ENCODE measurements around the gene FXYD7. TPM values are rescaled to one million over a fixed set of nuclear protein-coding genes. Genes with fewer than 3 reads are reported as not detected.

The FXYD7 gene
- total and polyA plus RNA-seq, 2 of the 13 experiments (the other 11 are each of a cell fraction or from before 2014, with no cell fraction given): 0.55 TPM; not detected in 1

GRCh38 chr19:35100588-35101533, 42.2 kb upstream of the FXYD7 start:
- Histone ChIP-seq H3K4me3 (replicated peaks in 1 of 3; ENCODE audit: insufficient read depth in 1 of 3, low read depth in 2 of 3, low read length in 3 of 3) (peak overlapping the region in 1 of 3 experiments; percentile 17; a peak in 1 of 6 replicates), H3K9me3 (ENCODE audit: low read length) (no peaks in the 10 kb centered on the region), H3K9ac (ENCODE audit: insufficient read depth, low read depth, low read length) (no peak overlapping the region), H3K4me1 (ENCODE audit: insufficient read depth, low read length) (peaks cover 41% of the 10 kb centered on the region), H3K27ac (ENCODE audit: extremely low read length, insufficient read depth, low read length) (no peak overlapping the region), H3K79me2 (ENCODE audit: insufficient read depth, low read length) (no peaks in the 10 kb centered on the region), H3K27me3 (ENCODE audit: control insufficient read depth in 1 of 2, insufficient read depth in 2 of 2, low read length in 2 of 2) (peaks cover 0 to 4% of the 10 kb centered on the region in 2 experiments; a peak in 1 of 5 replicates), H3K4me2 (ENCODE audit: low read depth, low read length) (peak overlapping the region; percentile 45; the same call in 1 of the 2 replicates), H2AFZ (ENCODE audit: low read length) (no peak overlapping the region), H3K36me3 (replicated peaks in 1 of 2; ENCODE audit: control insufficient read depth in 1 of 2, insufficient read depth in 2 of 2, low read length in 2 of 2) (no peaks in the 10 kb centered on the region), H4K20me1 (ENCODE audit: insufficient read depth, low read length) (no peaks in the 10 kb centered on the region)
- in situ Hi-C loops (cut with HindIII; ENCODE audit: extremely low pct_ligation_motif_present, low pct_unique_long_range_greater_than_20kb) (no loop called here), intact Hi-C loops (cut with micrococcal nuclease; ENCODE audit: unreplicated experiment) (loop anchor here (2.0 kb wide), 1 partner anchor 58 kb away; no protein-coding TSS in a partner anchor)
- no peak for DNase-seq (ENCODE audit: low spot score)
- peak; percentile 58 for ATAC-seq
- no TSS peak for BruUV-seq (replicated peaks)
- no peak for FAIRE-seq
- ChIA-PET CTCF (ENCODE audit: low intra/inter-chr PET ratio, low total read pairs) (no interaction called here), POLR2A (no interaction called here)
- WGBS (ENCODE audit: low lambda C conversion rate): 21% methylated on average over 9 of the region's 16 CpGs
- TF ChIP-seq TFAP4 (IDR thresholded peaks at IDR 0.05; ENCODE audit: borderline replicate concordance, low read depth) (peak; percentile 46; the same call in 1 of the 2 replicates), RBAK (CRISPR knock-in tag; IDR thresholded peaks at IDR 0.05) (no peak), ZFX (CRISPR knock-in tag; IDR thresholded peaks at IDR 0.05; ENCODE audit: low read depth) (peak; percentile 51; the same call in 1 of the 2 replicates), JUNB (CRISPR knock-in tag; IDR thresholded peaks at IDR 0.05; ENCODE audit: borderline replicate concordance) (no peak), HNRNPUL1 (IDR thresholded peaks at IDR 0.05; ENCODE audit: low read depth, low read length) (no peak), MAZ (IDR thresholded peaks at IDR 0.05; ENCODE audit: borderline replicate concordance, low read depth, low read length) (no peak), MAZ (CRISPR knock-in tag; IDR thresholded peaks at IDR 0.05; ENCODE audit: low read depth) (no peak), THAP9 (CRISPR knock-in tag; IDR thresholded peaks at IDR 0.05; ENCODE audit: borderline replicate concordance) (no peak), RXRA (CRISPR knock-in tag; IDR thresholded peaks at IDR 0.05) (no peak; the same call in 1 of the 2 replicates)
- TF ChIP-seq, protein P1, sequence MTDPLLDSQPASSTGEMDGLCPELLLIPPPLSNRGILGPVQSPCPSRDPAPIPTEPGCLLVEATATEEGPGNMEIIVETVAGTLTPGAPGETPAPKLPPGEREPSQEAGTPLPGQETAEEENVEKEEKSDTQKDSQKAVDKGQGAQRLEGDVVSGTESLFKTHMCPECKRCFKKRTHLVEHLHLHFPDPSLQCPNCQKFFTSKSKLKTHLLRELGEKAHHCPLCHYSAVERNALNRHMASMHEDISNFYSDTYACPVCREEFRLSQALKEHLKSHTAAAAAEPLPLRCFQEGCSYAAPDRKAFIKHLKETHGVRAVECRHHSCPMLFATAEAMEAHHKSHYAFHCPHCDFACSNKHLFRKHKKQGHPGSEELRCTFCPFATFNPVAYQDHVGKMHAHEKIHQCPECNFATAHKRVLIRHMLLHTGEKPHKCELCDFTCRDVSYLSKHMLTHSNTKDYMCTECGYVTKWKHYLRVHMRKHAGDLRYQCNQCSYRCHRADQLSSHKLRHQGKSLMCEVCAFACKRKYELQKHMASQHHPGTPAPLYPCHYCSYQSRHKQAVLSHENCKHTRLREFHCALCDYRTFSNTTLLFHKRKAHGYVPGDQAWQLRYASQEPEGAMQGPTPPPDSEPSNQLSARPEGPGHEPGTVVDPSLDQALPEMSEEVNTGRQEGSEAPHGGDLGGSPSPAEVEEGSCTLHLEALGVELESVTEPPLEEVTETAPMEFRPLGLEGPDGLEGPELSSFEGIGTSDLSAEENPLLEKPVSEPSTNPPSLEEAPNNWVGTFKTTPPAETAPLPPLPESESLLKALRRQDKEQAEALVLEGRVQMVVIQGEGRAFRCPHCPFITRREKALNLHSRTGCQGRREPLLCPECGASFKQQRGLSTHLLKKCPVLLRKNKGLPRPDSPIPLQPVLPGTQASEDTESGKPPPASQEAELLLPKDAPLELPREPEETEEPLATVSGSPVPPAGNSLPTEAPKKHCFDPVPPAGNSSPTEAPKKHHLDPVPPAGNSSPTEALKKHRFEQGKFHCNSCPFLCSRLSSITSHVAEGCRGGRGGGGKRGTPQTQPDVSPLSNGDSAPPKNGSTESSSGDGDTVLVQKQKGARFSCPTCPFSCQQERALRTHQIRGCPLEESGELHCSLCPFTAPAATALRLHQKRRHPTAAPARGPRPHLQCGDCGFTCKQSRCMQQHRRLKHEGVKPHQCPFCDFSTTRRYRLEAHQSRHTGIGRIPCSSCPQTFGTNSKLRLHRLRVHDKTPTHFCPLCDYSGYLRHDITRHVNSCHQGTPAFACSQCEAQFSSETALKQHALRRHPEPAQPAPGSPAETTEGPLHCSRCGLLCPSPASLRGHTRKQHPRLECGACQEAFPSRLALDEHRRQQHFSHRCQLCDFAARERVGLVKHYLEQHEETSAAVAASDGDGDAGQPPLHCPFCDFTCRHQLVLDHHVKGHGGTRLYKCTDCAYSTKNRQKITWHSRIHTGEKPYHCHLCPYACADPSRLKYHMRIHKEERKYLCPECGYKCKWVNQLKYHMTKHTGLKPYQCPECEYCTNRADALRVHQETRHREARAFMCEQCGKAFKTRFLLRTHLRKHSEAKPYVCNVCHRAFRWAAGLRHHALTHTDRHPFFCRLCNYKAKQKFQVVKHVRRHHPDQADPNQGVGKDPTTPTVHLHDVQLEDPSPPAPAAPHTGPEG (CRISPR knock-in tag; IDR thresholded peaks at IDR 0.05): no peak

Measured in HepG2 (cell line).